OCI-LY1 (cell line): ENCODE data around the gene ENDOU.

Experiments used
- EZH2 ChIP-seq: fragments of 200-600 bp; sonication (generic), shearing (Covaris generic); IDR thresholded peaks from 2 replicates; pipeline ENCODE4 v1.8.0; 2017; ENCODE audit warnings: borderline replicate concordance, mixed run types, mild to moderate bottlenecking, antibody characterized with exemption, low read length, moderate library complexity, mixed read lengths
- TF ChIP-seq, protein P1 (sequence below): fragments of 200-600 bp; sonication (generic), shearing (Covaris generic); IDR thresholded peaks from 2 replicates; pipeline ENCODE4 v1.5.1; 2017; ENCODE audit warnings: mild to moderate bottlenecking, antibody characterized with exemption, low read length, moderate library complexity, mixed read lengths

DNA sequence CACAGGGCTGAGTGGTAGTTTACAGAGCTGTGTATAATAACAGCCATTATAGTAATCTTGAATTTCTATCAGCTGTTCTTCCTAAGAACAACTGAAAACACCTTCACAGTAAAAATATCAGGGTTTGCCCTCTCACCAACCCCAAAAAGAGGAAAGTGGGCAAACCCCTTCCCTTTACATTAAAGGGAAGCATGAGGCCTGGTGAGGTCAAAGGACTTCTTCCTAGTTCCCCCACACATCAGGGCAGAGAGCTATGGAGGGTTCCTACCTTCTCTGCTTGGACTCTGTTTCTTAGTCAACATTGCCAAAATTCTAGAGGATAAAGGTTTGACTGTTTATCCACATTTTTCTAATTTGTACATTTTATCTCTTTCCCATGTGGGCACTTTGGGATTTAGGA is 15.0 kb downstream of the ENDOU start:
- TF ChIP-seq, protein P1, sequence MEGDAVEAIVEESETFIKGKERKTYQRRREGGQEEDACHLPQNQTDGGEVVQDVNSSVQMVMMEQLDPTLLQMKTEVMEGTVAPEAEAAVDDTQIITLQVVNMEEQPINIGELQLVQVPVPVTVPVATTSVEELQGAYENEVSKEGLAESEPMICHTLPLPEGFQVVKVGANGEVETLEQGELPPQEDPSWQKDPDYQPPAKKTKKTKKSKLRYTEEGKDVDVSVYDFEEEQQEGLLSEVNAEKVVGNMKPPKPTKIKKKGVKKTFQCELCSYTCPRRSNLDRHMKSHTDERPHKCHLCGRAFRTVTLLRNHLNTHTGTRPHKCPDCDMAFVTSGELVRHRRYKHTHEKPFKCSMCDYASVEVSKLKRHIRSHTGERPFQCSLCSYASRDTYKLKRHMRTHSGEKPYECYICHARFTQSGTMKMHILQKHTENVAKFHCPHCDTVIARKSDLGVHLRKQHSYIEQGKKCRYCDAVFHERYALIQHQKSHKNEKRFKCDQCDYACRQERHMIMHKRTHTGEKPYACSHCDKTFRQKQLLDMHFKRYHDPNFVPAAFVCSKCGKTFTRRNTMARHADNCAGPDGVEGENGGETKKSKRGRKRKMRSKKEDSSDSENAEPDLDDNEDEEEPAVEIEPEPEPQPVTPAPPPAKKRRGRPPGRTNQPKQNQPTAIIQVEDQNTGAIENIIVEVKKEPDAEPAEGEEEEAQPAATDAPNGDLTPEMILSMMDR: no peak
- TF ChIP-seq EZH2: no peak
